ENCODE results near the gene B3GNT5.

- TF ChIP-seq CTCF (IDR thresholded peaks at IDR 0.05) (no peak), POLR2AphosphoS5 (IDR thresholded peaks at IDR 0.05; ENCODE audit: insufficient read depth in 1 of 2, low read depth in 1 of 2) (no peak)
Measured at GRCh38 chr3:183284570-183284969, 31.5 kb downstream of the B3GNT5 start.
